ENCODE measurements around the gene CALB2. TPM values are rescaled to one million over a fixed set of nuclear protein-coding genes. Genes with fewer than 3 reads are reported as not detected.
A peak's percentile ranks its signal among the peaks of the same experiment; 100 is the strongest.

The CALB2 gene
- polyA plus RNA-seq, 1 experiment = 2.9 TPM

DNA sequence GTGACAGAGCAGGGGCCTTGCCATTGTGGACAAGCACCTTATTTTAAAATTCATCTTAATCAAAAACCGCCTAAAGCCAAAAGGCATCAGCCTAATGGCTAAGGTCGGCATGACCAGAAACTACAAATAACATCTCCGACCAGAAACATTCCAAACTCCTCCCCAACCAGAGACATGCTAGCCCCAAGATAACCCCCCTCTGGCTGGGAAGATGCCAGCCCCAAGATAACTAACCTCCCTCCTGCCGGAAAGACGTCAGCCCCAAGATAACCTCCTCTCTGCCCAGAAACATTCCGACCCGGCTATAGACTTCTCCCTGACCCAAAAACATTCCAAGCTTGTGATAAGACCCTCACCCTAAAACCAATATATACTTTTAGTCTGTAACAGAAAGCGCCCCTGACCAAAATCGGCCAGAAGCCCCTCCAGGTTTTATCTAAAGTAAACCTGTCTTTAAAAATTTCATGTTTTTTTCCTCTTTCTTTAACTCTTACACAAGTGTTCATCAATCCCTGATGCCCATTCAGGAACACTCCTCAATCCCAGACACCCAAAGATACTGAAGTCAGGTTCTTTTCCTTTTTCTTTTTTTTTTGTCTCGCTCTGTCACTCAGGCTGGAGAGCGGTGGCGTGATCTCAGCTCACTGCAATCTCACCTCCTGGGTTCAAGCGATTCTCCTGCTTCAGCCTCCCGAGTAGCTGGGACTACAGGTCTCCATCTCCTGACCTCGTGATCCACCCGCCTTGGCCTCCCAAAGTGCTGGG is 50.7 kb downstream of the CALB2 start:
- POLR2A ChIA-PET = no interaction called here
- TF ChIP-seq, protein P1, sequence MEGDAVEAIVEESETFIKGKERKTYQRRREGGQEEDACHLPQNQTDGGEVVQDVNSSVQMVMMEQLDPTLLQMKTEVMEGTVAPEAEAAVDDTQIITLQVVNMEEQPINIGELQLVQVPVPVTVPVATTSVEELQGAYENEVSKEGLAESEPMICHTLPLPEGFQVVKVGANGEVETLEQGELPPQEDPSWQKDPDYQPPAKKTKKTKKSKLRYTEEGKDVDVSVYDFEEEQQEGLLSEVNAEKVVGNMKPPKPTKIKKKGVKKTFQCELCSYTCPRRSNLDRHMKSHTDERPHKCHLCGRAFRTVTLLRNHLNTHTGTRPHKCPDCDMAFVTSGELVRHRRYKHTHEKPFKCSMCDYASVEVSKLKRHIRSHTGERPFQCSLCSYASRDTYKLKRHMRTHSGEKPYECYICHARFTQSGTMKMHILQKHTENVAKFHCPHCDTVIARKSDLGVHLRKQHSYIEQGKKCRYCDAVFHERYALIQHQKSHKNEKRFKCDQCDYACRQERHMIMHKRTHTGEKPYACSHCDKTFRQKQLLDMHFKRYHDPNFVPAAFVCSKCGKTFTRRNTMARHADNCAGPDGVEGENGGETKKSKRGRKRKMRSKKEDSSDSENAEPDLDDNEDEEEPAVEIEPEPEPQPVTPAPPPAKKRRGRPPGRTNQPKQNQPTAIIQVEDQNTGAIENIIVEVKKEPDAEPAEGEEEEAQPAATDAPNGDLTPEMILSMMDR (IDR thresholded peaks at IDR 0.05; ENCODE audit: low read depth, low read length) = no peak
- H3K27me3 ChIP-seq (ENCODE audit: control insufficient read depth, insufficient read depth, low read length) = peaks cover 21% of the 10 kb centered on the region
- no peak for DNase-seq (ENCODE audit: low read depth, low spot score)
- H3K4me3 ChIP-seq (ENCODE audit: low read depth, low read length) = no peak overlapping the region
- CTCF ChIA-PET = interaction anchor here (0.5 to 10.8 kb wide), 4 partner anchors 88 to 213 kb away, joined by 4 to 316 read pairs (median 5); no protein-coding TSS in a partner anchor
- no peak overlapping the region for H3K27ac ChIP-seq (ENCODE audit: low read depth, low read length)
- no peaks in the 10 kb centered on the region; the same call in 1 of the 2 replicates for H3K9me3 ChIP-seq (ENCODE audit: control insufficient read depth, insufficient read depth, low read length)

DNA sequence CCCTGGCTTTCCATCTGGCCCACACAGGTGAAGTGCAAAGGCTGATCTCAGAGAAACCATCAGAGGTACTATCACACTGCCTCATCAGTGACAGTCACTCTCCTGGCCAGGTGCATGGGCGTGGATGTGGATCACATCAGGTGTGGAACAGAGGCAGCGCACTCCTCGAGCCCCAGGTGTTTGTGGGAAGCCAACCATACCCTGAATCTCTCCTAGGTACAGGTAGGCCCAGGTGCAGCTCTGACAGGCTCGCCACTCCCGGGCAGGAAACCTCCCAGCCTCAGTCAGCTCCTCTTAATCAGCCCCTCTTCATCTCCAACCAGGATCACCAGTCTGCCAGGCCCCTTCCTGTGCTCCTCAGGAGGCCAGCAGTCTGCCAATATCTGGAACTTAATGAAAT is 51.6 kb downstream of the CALB2 start:
- peaks cover 21% of the 10 kb centered on the region for H3K27me3 ChIP-seq (ENCODE audit: control insufficient read depth, insufficient read depth, low read length)
- POLR2A ChIA-PET = no interaction called here
- TF ChIP-seq, protein P1 (IDR thresholded peaks at IDR 0.05; ENCODE audit: low read depth, low read length) = no peak
- CTCF ChIA-PET = interaction anchor here (0.6 to 10.8 kb wide), 3 partner anchors 16 to 119 kb away, joined by 3 to 316 read pairs (median 6); no protein-coding TSS in a partner anchor
- H3K27ac ChIP-seq (ENCODE audit: low read depth, low read length) = no peak overlapping the region
- H3K9me3 ChIP-seq (ENCODE audit: control insufficient read depth, insufficient read depth, low read length) = no peaks in the 10 kb centered on the region; the same call in 1 of the 2 replicates
- DNase-seq (ENCODE audit: low read depth, low spot score) = no peak
- no peak overlapping the region for H3K4me3 ChIP-seq (ENCODE audit: low read depth, low read length)

DNA sequence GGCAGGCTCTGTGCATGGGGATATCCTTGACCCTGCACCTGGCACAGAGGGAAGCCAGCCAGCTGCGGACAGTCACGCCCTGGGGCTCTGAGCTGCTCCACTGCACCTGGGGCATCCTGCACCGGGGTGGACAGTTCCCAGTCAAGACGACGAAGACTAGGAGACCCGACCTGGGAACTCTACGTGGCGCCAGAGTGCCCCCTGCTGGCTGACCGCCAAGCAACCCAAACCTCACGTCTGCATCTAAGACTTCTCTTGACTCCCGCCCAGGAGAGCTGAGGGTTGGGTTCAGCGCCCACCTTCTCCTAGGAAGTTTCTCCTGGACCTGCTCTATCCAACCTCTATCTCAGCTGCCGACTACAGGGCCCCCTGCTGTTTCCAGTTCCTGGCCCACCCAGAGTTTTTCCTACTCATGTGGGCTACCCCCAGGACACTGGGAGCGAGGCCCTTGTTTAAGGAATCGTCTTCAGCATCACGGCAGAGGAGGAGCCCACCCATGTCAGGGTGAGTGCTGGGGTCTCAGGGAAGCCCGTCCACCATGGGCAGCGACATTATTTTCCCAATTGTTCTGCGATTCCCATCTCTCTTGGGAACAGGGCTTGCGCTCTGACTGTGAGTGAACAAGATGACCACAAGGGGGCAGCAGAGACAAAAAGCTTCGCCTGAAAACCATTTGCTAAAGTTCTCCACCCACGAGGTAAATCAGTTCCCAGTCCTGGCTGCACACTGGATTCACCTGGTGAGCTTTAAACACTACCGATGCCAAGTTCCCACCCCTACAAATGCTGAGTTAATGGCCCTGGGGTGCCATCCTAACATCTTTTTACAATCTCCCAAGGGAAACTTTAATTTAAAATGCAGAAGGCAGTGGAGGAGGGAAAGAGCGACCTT is 54.0 kb downstream of the CALB2 start:
- peak; percentile 34 for DNase-seq (ENCODE audit: low read depth, low spot score)
- POLR2A ChIA-PET = interaction anchor here (1.2 kb wide), 1 partner anchor 87 kb away, joined by 3 read pairs; no protein-coding TSS in a partner anchor
- no peak overlapping the region for H3K4me3 ChIP-seq (ENCODE audit: low read depth, low read length)

DNA sequence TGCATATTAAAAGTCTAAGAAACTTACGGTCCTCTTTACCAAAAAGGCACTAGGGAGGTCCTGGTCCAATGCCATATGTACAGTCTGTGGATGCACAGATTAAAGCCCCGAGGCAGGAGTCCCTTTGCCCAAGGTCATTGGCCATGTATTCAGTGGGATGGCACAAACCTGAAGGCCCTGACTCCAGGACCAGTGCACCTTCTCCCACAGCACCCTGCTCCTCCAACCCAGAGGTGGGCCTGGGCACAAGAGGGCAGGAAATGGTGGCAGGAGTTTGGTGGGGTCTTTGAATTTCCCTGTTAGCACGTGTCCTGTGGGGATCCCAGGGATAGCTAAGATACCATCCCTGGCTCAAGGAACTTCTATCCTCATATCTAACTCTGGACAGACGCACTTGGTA is 54.8 kb downstream of the CALB2 start:
- Histone ChIP-seq H3K27ac (ENCODE audit: low read depth, low read length) (no peak overlapping the region), H3K27me3 (ENCODE audit: control insufficient read depth, insufficient read depth, low read length) (peaks cover 19% of the 10 kb centered on the region), H3K4me3 (ENCODE audit: low read depth, low read length) (no peak overlapping the region), H3K9me3 (ENCODE audit: control insufficient read depth, insufficient read depth, low read length) (no peaks in the 10 kb centered on the region; the same call in 1 of the 2 replicates)
- TF ChIP-seq, protein P1 (IDR thresholded peaks at IDR 0.05; ENCODE audit: low read depth, low read length) = no peak
- ChIA-PET CTCF (interaction anchor here (0.6 to 10.8 kb wide), 29 partner anchors 9 to 198 kb away, joined by 3 to 316 read pairs (median 4); partner anchors contain the start of genes TAT and ZNF23), POLR2A (no interaction called here)
- DNase-seq (ENCODE audit: low read depth, low spot score) = no peak

More for the DNA sequence above, 54.0 kb downstream of the CALB2 start:
- H3K9me3 ChIP-seq (ENCODE audit: control insufficient read depth, insufficient read depth, low read length) = no peaks in the 10 kb centered on the region; the same call in 1 of the 2 replicates
- no peak overlapping the region for H3K27ac ChIP-seq (ENCODE audit: low read depth, low read length)
- H3K27me3 ChIP-seq (ENCODE audit: control insufficient read depth, insufficient read depth, low read length) = peaks cover 21% of the 10 kb centered on the region
- CTCF ChIA-PET = interaction anchor here (0.6 to 10.8 kb wide), 32 partner anchors 8 to 199 kb away, joined by 3 to 316 read pairs (median 4); partner anchors contain the start of genes TAT and ZNF23
- TF ChIP-seq, protein P1 (IDR thresholded peaks at IDR 0.05; ENCODE audit: low read depth, low read length) = peak; percentile 83
